NCI-H1105 (cell line): ENCODE results near the gene IL32.

Source experiments
- DNase-seq: peaks from one replicate; lab custom pipeline; 2025; lab: John Stamatoyannopoulos, UW

Gene IL32

DNA sequence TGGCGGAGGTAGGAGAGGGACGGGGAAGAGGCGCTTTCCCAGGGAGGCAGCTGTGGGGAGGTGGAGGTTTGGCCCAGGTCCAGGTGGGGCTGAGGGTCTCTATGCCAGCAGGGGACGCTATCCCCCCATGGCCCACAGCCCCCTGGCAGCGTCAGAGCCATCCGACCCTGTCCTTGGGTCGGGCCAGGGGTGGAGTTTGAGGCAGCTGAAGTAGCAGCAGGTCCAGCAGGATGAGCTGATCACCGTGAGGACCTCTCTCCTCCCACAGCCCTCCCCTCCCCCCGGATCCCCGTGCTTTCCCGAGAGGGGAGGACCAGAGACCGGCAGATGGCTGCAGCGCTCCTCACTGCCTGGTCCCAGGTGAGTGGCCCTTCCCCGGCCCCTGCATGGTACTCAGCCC lies 50.1 kb downstream of the IL32 start:
- DNase-seq: no peak

DNA sequence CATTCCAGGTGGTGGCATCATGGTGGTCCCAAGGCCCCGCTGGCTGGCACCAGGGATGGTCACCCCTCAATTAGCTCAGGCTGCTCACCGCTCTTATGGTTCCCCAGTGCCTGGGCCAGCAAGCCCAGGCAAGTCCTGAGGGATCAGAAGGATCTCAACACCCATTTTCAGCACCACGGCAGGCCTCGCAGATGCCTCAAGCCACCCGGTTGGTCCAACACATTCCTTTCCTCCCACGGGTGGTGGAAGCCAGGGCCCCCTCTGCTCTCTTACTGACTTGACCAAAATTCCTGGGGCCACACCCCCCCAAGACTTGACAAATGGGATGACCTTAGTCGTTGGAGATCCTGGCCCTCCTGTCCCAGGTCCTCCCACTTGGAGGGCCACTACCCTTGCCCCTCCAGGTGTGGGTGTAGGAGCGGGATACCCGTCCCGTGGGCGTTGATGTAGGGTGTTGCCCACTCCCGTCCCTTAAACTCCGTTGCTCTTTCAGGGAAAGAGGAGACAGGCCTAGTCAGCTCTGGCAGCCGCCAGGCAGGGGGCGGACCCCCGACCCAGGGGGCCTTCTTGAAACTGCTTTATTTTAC lies 52.9 kb downstream of the IL32 start:
- no peak for DNase-seq

GRCh38 chr16:3118846-3119245 lies 53.4 kb downstream of the IL32 start:
- DNase-seq: no peak
